Measurements from ENCODE around the gene PHLPP2. TPM values are rescaled to one million over a fixed set of nuclear protein-coding genes. Genes with fewer than 3 reads are reported as not detected.
"Not testable (repeated sequence)": the region's sequence is repeated elsewhere in the genome, so short reads cannot be mapped to it uniquely, and the experiment has no call there.

The PHLPP2 gene
- total RNA-seq, 2 experiments from 2014 or later, result 6.7 to 14.8 TPM

- intact Hi-C loops (cut with micrococcal nuclease; ENCODE audit: unreplicated experiment), result no loop called here
Observed at GRCh38 chr16:71618429-71618828, 106.1 kb downstream of the PHLPP2 start.

DNA sequence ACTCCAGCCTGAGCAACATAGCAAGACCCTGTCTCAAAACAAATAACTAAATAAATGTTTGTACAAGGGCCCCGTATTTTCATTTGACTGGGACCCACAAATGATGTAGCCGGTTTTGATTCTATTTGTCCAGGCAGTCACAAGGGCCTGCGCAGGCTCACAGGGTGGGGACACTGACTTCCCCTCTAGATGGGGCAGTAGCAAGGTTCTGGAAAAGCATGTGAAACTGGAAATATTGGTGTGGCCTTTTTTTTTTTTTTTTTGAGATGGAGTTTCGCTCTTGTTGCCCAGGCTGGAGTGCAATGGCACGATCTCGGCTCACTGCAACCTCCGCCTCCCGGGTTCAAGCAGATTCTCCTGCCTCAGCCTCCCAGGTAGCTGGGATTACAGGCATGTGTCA, 109.5 kb downstream of the PHLPP2 start:
- H3K9me3 ChIP-seq (ENCODE audit: low read length); H3K4me2 ChIP-seq (ENCODE audit: low read length); CTCF ChIA-PET (ENCODE audit: unreplicated experiment); H3K4me3 ChIP-seq (ENCODE audit: low read depth, low read length, poor library complexity, severe bottlenecking); DNase-seq (ENCODE audit: low spot score); H3K27ac ChIP-seq (ENCODE audit: low read depth, low read length, poor library complexity, severe bottlenecking); BruUV-seq (replicated peaks); H3K4me1 ChIP-seq (ENCODE audit: insufficient read depth, low read length, poor library complexity, severe bottlenecking); H3K36me3 ChIP-seq (ENCODE audit: insufficient read depth, low read length); H3K79me2 ChIP-seq (ENCODE audit: insufficient read depth, low read depth, low read length); H3K9me2 ChIP-seq (ENCODE audit: insufficient read depth, low read length); H2AFZ ChIP-seq (ENCODE audit: low read length); H4K20me1 ChIP-seq (ENCODE audit: insufficient read depth, low read length): not testable (repeated sequence)
- intact Hi-C loops (cut with micrococcal nuclease; ENCODE audit: unreplicated experiment), result loop anchor here (5.0 kb wide), 1 partner anchor 132 kb away; no protein-coding TSS in a partner anchor
- POLR2A ChIA-PET, result interaction anchor here (0.7 to 1.2 kb wide), 2 partner anchors 25 to 208 kb away, joined by 3 read pairs; no protein-coding TSS in a partner anchor

More at GRCh38 chr16:71618429-71618828, 106.1 kb downstream of the PHLPP2 start:
- H4K20me1 ChIP-seq (ENCODE audit: insufficient read depth, low read length), result no peaks in the 10 kb centered on the region
- DNase-seq (ENCODE audit: low spot score), result no peak
- no peak overlapping the region for H3K27ac ChIP-seq (ENCODE audit: low read depth, low read length, poor library complexity, severe bottlenecking)
- H2AFZ ChIP-seq (ENCODE audit: low read length), result no peak overlapping the region
- no peaks in the 10 kb centered on the region for H3K9me3 ChIP-seq (ENCODE audit: low read length)
- CTCF ChIA-PET (ENCODE audit: unreplicated experiment), result no interaction called here
- H3K4me1 ChIP-seq (ENCODE audit: insufficient read depth, low read length, poor library complexity, severe bottlenecking), result no peaks in the 10 kb centered on the region
- POLR2A ChIA-PET, result interaction anchor here (0.6 kb wide), 1 partner anchor 53 kb away, joined by 5 read pairs; no protein-coding TSS in a partner anchor
- BruUV-seq (replicated peaks), result no TSS peak
- no peaks in the 10 kb centered on the region for H3K9me2 ChIP-seq (ENCODE audit: insufficient read depth, low read length)
- no peaks in the 10 kb centered on the region for H3K79me2 ChIP-seq (ENCODE audit: insufficient read depth, low read depth, low read length)
- H3K4me2 ChIP-seq (ENCODE audit: low read length), result no peak overlapping the region
- TF ChIP-seq, protein P1, sequence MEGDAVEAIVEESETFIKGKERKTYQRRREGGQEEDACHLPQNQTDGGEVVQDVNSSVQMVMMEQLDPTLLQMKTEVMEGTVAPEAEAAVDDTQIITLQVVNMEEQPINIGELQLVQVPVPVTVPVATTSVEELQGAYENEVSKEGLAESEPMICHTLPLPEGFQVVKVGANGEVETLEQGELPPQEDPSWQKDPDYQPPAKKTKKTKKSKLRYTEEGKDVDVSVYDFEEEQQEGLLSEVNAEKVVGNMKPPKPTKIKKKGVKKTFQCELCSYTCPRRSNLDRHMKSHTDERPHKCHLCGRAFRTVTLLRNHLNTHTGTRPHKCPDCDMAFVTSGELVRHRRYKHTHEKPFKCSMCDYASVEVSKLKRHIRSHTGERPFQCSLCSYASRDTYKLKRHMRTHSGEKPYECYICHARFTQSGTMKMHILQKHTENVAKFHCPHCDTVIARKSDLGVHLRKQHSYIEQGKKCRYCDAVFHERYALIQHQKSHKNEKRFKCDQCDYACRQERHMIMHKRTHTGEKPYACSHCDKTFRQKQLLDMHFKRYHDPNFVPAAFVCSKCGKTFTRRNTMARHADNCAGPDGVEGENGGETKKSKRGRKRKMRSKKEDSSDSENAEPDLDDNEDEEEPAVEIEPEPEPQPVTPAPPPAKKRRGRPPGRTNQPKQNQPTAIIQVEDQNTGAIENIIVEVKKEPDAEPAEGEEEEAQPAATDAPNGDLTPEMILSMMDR (conservative IDR thresholded peaks at IDR 0.05; ENCODE audit: low read length), result no peak
- TF ChIP-seq EZH2phosphoT487 (IDR thresholded peaks at IDR 0.05; ENCODE audit: borderline replicate concordance, low read depth, low read length), result no peak
- H3K4me3 ChIP-seq (ENCODE audit: low read depth, low read length, poor library complexity, severe bottlenecking), result no peak overlapping the region
- no peaks in the 10 kb centered on the region for H3K36me3 ChIP-seq (ENCODE audit: insufficient read depth, low read length)

DNA sequence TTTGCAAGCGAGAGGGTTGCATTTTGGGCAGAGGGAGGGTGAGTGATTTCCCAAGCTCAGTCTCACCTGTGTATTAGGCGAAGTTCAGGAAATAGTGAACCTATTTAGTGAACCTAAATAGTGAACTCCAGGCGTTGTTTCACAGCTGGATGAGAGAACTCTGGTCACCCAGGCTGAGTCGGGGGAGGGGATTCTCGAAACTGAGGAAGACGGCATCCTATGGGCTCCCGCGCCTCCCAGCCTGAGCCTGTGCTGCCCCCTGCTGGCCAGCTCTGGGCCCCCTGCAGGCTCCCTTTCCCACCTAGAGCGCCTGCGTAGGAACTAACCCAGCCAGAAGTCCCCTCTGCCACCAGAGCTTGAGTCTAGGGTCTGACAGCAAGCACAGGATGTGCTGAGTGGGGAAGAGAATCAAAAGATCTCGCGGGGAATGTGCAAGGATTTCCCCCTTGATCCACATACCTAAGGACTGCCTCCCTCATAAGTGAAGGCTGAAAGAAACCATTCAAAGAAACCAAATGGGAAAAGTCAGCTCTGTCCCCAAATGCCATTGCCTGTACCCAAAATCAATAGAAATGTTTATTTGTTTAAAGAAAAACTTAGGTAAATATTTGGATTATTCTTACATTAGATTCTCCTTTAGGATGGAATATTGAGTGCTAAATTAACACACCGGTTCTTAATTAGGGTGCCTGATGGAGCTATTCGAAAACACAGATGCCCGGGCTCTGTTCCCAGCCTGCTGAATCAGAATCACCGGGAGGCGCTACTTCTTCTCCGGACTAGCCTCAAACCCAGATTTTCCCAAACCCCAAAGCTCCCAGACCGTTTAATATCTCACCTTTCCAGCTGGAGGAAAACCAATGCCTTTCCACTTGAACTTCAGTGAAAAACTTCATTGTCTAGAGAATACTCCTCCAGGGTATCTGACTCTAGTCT, 113.3 kb downstream of the PHLPP2 start:
- ChIA-PET POLR2A (interaction anchor here (0.6 to 1.5 kb wide), 6 partner anchors 37 to 466 kb away, joined by 3 to 9 read pairs (median 4); partner anchors contain the start of gene ZNF23), CTCF (ENCODE audit: unreplicated experiment) (interaction anchor here (0.7 to 2.2 kb wide), 9 partner anchors 34 to 356 kb away, joined by 3 to 28 read pairs (median 4); partner anchors contain the start of gene TAT)
- Histone ChIP-seq H3K9me3 (ENCODE audit: low read length) (no peaks in the 10 kb centered on the region), H3K27ac (ENCODE audit: low read depth, low read length, poor library complexity, severe bottlenecking) (no peak overlapping the region), H4K20me1 (ENCODE audit: insufficient read depth, low read length) (no peaks in the 10 kb centered on the region), H3K4me3 (ENCODE audit: low read depth, low read length, poor library complexity, severe bottlenecking) (no peak overlapping the region), H3K4me2 (ENCODE audit: low read length) (peak overlapping the region; percentile 61), H3K4me1 (ENCODE audit: insufficient read depth, low read length, poor library complexity, severe bottlenecking) (no peaks in the 10 kb centered on the region), H3K36me3 (ENCODE audit: insufficient read depth, low read length) (no peaks in the 10 kb centered on the region), H3K79me2 (ENCODE audit: insufficient read depth, low read depth, low read length) (no peaks in the 10 kb centered on the region), H2AFZ (ENCODE audit: low read length) (peak overlapping the region; percentile 22; the same call in 1 of the 2 replicates), H3K9me2 (ENCODE audit: insufficient read depth, low read length) (no peaks in the 10 kb centered on the region)
- DNase-seq (ENCODE audit: low spot score), result peak; percentile 79
- TF ChIP-seq EZH2phosphoT487 (IDR thresholded peaks at IDR 0.05; ENCODE audit: borderline replicate concordance, low read depth, low read length), result no peak
- TF ChIP-seq, protein P1 (conservative IDR thresholded peaks at IDR 0.05; ENCODE audit: low read length), result peak; percentile 80
- BruUV-seq (replicated peaks), result no TSS peak
- intact Hi-C loops (cut with micrococcal nuclease; ENCODE audit: unreplicated experiment), result loop anchor here (1.0 to 5.0 kb wide), 4 partner anchors 45 to 199 kb away; no protein-coding TSS in a partner anchor
